Memory B cell (primary cell): ENCODE data around the gene BRMS1L.
"Not testable (repeated sequence)": the region's sequence is repeated elsewhere in the genome, so short reads cannot be mapped to it uniquely, and the experiment has no call there.

ENCODE experiments used
- ATAC-seq: fragments of 150-1000 bp; cut with Tn5 transposase; 2 replicates; pipeline ENCODE4 v1.10.0; 2021; ENCODE audit warnings: low read depth, mild to moderate bottlenecking, moderate library complexity
- DNase-seq, 2 donors: peaks; one replicate each; pipeline ENCODE4 v3.0.0; 2022; ENCODE audit warnings: low spot score in 2 of 2
- H3K27ac Mint-ChIP-seq: one replicate; pipeline ENCODE4 v1.8.0; 2022; ENCODE audit warnings: mild to moderate bottlenecking, moderate library complexity, mixed read lengths
- H3K27me3 Mint-ChIP-seq: one replicate; pipeline ENCODE4 v1.8.0; 2022; ENCODE audit warnings: mixed read lengths
- H3K36me3 Mint-ChIP-seq: one replicate; pipeline ENCODE4 v1.8.0; 2022; ENCODE audit warnings: mild to moderate bottlenecking, mixed read lengths
- H3K4me1 Mint-ChIP-seq: one replicate; pipeline ENCODE4 v1.8.0; 2022; ENCODE audit warnings: mixed read lengths
- H3K4me3 Mint-ChIP-seq: one replicate; pipeline ENCODE4 v1.8.0; 2022; ENCODE audit warnings: mild to moderate bottlenecking, moderate library complexity, mixed read lengths
- H3K9me3 Mint-ChIP-seq: one replicate; pipeline ENCODE4 v1.8.0; 2022; ENCODE audit warnings: mixed read lengths

Gene BRMS1L

DNA sequence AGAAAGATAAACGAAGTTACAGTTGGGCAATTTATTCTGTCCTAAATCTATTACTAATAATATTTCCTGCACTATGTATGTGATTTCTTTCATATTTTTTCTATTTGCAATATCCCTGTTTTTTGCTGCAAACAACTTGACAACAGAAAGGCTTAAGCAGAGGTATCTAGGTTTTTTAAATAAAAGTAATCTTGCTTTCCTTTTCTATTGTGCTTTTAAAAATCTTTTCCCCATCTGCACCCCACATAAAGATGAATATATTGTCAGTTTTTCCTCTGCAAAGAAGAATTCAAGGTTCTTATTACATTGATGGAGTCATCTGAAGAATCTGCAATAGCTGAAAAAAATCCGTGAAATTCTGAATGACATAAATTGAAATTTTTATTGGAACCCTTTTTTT is 16.5 kb upstream of the BRMS1L start:
- Mint-ChIP-seq H3K27me3 (no peaks in the 10 kb centered on the region), H3K4me1 (peaks cover 19% of the 10 kb centered on the region), H3K27ac (peak overlapping the region; percentile 92), H3K36me3 (peaks cover 1% of the 10 kb centered on the region), H3K4me3 (peak overlapping the region; percentile 98), H3K9me3 (no peaks in the 10 kb centered on the region)
- DNase-seq (no peak), ATAC-seq (no peak)

DNA sequence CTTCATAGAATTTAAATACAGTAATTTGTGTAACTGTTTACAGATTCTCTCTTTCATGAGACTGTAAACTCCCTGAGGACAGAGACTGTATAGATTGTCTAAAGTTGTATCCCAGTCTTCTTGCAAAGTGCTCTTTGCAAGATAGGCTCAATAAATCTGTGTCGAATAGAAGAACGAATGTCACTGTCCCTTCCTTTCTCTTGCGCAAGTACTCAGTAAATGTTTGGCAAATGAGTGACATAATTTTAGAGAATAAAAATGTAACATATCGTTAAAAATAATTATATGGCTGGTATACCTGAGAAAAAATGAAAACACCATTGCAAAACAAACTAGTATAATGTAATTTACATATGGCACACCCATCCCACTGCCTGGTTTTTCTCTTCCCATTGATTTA is 15.2 kb upstream of the BRMS1L start:
- Mint-ChIP-seq H3K4me3 (no peak overlapping the region), H3K27me3 (no peaks in the 10 kb centered on the region), H3K27ac (no peak overlapping the region), H3K36me3 (no peaks in the 10 kb centered on the region), H3K9me3 (no peaks in the 10 kb centered on the region), H3K4me1 (peaks cover 17% of the 10 kb centered on the region)
- DNase-seq = no peak
- ATAC-seq = no peak

DNA sequence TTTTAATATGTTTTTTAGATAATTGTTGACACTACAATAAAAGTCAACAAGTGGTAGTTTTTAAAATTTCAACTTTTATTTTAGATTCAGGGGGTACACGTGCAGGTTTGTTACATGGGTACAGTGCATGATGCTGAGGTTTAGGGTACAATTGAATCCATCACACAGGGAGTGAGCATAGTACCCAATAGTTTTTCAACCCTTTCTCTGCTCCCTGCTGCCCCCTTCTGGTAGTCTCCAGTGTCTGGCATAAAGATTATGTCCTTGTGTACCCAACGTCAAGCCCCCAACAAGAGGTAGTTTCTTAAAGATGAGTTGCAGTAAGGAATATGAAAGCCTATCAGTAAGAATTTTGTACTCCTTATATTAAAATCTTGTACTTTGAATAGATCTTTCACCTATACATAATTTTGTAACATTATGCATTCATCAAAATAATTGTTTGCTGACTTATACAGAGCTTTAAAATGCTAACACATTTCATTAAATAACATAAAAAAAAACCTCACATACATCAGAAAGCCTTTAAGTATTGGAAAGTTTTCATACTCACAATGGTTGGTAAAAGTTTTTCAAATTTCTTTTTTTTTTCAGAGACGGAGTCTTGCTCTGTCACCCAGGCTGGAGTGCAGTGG is 11.7 kb upstream of the BRMS1L start:
- ATAC-seq (peak; percentile 87), DNase-seq (peak; percentile 71 to 73)
- H3K4me3 Mint-ChIP-seq = no peak overlapping the region
- H3K27me3 Mint-ChIP-seq = no peaks in the 10 kb centered on the region
- no peaks in the 10 kb centered on the region for H3K9me3 Mint-ChIP-seq
- H3K4me1 Mint-ChIP-seq = no peaks in the 10 kb centered on the region
- H3K36me3 Mint-ChIP-seq = no peaks in the 10 kb centered on the region
- no peak overlapping the region for H3K27ac Mint-ChIP-seq

DNA sequence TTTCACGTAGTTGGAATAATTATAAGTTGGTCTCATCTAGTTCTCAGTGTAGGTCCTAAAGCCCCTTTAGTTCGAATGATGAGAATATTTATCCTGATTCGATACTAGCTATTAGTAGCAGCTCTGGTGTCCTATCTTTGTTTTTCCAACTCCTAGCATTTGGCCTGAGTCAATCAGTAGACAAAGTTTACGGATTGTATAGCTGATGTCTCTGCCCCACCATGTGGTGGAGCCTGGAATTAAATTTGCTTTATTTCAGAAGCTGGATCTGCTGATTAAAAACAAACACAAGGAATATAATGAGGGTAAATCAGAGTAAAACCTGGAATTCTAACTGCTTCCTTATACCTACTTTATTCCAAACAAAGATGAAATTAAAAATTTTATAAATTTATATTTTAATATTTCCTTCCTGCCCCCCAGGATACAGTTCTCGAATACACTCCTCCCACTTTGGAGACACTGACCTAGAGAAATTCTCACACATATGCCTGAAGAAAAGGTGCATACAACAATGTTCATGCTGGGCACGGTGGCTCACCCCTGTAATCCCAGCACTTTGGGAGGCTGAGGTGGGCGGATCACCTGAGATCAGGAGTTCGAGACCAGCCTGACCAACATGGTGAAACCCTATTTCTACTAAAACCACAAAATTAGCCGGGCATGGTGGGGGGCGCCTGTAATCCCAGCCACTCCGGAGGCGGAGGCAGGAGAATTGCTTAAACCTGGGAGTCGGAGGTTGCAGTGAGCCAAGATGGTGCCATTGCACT is 7.6 kb upstream of the BRMS1L start:
- H3K4me1 Mint-ChIP-seq = no peaks in the 10 kb centered on the region
- H3K4me3 Mint-ChIP-seq = no peak overlapping the region
- H3K27me3 Mint-ChIP-seq = no peaks in the 10 kb centered on the region
- no peak overlapping the region for H3K27ac Mint-ChIP-seq
- no peaks in the 10 kb centered on the region for H3K9me3 Mint-ChIP-seq
- DNase-seq = no peak
- peak; percentile 54 for ATAC-seq
- no peaks in the 10 kb centered on the region for H3K36me3 Mint-ChIP-seq

DNA sequence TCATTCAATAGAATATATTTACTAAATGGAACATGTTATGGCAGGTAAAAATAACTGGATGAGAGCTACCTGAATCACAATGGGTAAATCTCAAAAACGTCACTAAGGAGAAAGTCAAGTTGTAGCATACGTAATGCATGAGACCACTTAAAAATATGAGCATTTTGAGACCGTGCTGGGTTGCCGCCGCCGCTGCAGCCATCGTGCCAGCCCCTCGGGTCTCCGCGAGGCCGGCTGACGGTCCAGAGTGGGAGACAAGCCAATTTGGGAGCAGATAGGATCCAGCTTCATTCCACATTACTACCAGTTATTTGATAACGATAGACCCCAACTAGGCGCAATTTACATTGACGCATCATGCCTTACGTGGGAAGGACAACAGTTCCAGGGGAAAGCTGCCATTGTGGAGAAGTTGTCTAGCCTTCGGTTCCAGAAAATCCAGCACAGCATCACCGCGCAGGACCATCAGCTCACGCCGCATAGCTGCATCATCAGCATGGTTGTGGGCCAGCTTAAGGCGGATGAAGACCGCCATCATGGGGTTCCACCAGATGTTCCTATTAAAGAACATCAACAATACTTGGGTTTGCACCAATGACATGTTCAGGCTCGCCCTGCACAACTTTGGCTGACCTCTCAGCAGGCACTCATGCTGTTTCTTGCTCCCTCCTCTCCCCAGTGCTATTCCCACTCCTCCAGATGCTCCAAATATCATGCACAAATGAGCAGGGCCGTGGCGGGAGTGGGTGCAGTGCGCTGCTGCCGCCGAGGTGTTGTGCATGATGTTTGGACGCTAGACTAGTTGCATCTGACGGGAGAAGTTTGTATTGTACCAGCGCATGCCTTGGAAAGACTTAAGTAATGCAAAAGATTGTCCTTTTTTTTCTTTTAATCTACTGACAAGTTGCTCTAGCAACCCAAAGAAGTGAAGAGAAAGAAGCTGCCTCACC is 6.3 kb upstream of the BRMS1L start:
- Mint-ChIP-seq H3K27me3 (no peaks in the 10 kb centered on the region), H3K4me1 (no peaks in the 10 kb centered on the region)

DNA sequence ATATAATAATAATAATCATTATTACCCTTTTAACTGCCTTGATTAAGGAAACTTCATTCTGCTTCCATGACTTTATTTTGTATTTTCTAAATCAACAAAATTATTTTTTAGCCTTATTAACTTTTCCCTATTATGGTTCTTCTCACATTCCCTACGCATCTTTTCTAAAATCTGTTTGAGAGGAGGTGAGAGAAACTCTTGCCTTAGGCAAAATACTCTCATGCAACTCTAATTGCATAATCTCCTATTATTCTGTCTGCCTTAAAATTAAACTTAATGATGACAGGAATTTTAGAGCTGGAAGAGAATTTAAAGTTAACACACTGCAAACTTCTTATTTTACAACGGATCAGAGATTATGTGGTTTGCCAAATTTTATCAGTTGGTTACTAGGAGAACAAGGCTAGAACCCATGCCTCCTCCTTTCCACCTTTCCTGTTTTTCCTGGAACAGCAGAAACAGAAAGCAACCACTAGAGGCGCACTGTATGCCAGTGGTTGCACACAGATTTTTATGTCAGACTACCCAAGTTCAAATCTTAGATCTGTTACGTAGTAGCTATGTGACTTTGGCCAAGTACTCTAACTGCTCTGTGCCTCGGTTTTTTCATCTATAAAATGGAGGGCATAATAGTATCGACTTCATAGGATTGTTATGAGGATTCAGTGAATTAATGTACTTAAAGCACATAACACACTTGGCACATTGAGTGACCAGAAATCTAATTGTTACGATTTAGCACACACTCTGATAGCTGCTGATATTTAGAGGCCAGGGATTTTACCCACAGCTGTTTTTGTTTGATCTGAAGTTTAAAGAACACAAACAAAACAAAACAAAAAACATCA is 4.3 kb upstream of the BRMS1L start:
- Mint-ChIP-seq H3K27ac (no peak overlapping the region), H3K27me3 (no peaks in the 10 kb centered on the region), H3K4me3 (no peak overlapping the region), H3K9me3 (no peaks in the 10 kb centered on the region), H3K36me3 (no peaks in the 10 kb centered on the region), H3K4me1 (peaks cover 3% of the 10 kb centered on the region)
- DNase-seq = no peak
- no peak for ATAC-seq

More for the DNA sequence above, 6.3 kb upstream of the BRMS1L start:
- DNase-seq = no peak
- no peak for ATAC-seq
- Mint-ChIP-seq H3K9me3 (no peaks in the 10 kb centered on the region), H3K36me3 (no peaks in the 10 kb centered on the region), H3K27ac (no peak overlapping the region), H3K4me3 (no peak overlapping the region)

DNA sequence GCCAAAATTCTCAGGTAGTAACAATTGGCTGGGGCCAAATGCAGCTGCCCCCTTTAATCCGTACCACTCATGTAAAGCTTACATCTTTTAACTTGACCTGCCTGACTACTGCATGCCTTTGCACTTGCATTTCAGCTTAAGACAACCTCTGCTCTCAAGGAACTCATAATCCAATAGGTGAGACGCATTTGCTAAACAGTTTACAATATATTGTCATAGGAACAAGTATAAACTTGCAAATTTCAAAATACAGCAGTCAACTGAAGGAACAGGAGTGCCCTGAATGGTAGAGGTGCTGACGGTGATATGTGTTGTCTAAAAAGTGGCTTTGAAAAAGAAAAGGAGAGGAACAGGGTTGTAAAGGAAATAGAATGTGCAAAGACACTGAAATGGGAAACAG is 3.6 kb upstream of the BRMS1L start:
- Mint-ChIP-seq H3K9me3 (no peaks in the 10 kb centered on the region), H3K4me1 (peaks cover 9% of the 10 kb centered on the region), H3K27ac (no peak overlapping the region), H3K36me3 (no peaks in the 10 kb centered on the region), H3K27me3 (no peaks in the 10 kb centered on the region), H3K4me3 (no peak overlapping the region)
- DNase-seq (no peak), ATAC-seq (no peak)

DNA sequence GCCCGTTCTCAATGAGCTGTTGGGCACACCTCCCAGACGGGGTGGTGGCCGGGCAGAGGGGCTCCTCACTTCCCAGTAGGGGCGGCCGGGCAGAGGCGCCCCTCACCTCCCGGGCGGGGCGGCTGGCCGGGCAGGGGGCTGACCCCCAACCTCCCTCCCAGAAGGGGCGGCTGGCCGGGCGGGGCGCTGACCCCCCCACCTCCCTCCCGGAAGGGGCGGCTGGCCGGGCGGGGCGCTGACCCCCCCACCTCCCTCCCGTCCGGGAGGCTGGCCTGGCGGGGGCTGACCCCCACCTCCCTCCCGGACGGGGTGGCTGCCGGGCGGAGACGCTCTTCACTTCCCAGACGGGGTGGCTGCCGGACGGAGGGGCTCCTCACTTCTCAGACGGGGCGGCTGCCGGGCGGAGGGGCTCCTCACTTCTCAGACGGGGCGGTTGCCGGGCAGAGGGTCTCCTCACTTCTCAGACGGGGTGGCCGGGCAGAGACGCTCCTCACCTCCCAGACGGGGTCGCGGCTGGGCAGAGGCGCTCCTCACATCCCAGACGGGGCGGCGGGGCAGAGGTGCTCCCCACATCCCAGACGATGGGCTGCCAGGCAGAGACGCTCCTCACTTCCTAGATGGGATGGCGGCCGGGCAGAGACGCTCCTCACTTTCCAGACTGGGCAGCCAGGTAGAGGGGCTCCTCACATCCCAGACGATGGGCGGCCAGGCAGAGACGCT is 1.5 kb upstream of the BRMS1L start:
- H3K4me1 Mint-ChIP-seq = peaks cover 14% of the 10 kb centered on the region
- H3K27me3 Mint-ChIP-seq, ATAC-seq, H3K27ac Mint-ChIP-seq, DNase-seq, H3K36me3 Mint-ChIP-seq, H3K9me3 Mint-ChIP-seq: not testable (repeated sequence)
- peak overlapping the region; percentile 90 for H3K4me3 Mint-ChIP-seq

DNA sequence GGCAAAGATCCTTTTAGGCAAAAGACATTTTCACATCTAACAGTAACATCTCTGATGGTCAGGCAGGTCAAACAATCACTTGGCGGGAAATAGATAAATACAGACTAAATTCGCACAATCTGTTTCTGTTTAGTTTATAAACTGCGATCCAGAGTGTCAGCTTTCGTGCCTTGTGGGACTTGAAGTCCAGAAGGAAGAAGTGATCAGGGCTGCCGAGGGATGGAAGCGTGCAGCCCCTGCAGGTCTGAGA is 245 bp upstream of the BRMS1L start:
- H3K27ac Mint-ChIP-seq = peak overlapping the region; percentile 88
- DNase-seq = no peak
- H3K27me3 Mint-ChIP-seq = no peaks in the 10 kb centered on the region
- peaks cover 14% of the 10 kb centered on the region for H3K4me1 Mint-ChIP-seq
- peak overlapping the region; percentile 83 for H3K4me3 Mint-ChIP-seq
- no peak for ATAC-seq
- H3K36me3 Mint-ChIP-seq = no peaks in the 10 kb centered on the region
- H3K9me3 Mint-ChIP-seq = no peaks in the 10 kb centered on the region

DNA sequence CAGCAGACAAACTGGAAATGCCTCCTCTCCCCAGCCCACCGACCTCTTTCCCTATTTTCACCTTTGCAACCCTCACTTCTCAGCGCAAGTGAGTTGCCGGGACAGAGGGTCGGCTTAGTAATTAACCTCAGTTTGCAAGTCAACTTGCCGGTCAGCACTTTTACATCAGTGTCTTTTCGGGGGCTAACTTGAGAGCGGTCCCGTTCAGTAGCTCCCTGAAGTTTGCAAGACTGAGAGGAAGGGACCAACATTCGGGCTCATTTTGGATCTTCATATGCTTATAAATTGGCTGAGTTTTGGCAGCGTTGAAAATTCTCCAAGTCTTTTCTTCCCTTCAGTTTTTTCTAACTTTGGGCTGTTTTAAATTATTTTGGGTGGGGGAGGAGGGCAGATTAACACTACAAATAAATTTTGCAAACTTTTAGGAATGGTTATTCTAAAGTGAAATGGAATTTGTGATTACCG is 846 bp downstream of the BRMS1L start:
- ATAC-seq (no peak), DNase-seq (no peak)
- peak overlapping the region; percentile 88 for H3K27ac Mint-ChIP-seq
- peaks cover 14% of the 10 kb centered on the region for H3K4me1 Mint-ChIP-seq
- no peaks in the 10 kb centered on the region for H3K9me3 Mint-ChIP-seq
- H3K4me3 Mint-ChIP-seq = peak overlapping the region; percentile 83
- no peaks in the 10 kb centered on the region for H3K27me3 Mint-ChIP-seq
- peaks cover 2% of the 10 kb centered on the region for H3K36me3 Mint-ChIP-seq

DNA sequence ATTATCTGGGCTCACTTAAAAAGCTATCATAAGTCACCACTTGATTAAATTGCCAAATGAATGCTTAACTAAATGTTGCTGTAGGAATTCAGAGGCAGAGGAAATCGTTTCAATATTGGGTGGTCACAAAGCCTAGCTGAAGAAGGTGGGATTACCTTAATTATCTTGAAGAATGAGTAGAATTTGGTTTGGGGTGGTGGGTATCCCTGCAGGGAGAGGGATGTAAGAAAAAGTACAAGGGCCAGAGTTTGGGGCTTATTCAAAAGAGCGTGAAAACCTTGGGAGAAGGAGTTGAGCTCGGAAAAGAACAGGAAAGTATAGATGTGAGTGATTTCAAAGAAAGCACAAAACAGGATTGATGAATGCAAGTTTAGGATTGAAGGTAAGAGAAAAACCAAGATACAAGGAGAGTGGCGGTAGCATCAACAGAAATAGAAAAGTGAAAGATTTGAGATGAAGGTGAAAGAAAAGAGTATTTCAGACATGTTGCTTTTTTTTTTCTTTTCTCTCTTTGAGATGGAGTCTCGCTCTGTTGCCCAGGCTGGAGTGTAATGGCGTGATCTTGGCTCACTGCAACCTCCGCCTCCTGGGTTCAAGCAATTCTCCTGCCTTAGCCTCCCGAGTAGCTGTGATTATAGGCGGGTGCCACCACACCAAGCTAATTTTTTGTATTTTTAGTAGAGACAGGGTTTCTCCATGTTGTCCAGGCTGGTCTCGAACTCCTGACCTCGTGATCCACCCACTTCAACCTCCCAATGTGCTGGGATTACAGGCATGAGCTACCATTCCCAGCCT is 1.7 kb downstream of the BRMS1L start:
- no peaks in the 10 kb centered on the region for H3K27me3 Mint-ChIP-seq
- ATAC-seq = no peak
- H3K36me3 Mint-ChIP-seq = peaks cover 2% of the 10 kb centered on the region
- no peak for DNase-seq
- H3K4me1 Mint-ChIP-seq = peaks cover 14% of the 10 kb centered on the region
- no peaks in the 10 kb centered on the region for H3K9me3 Mint-ChIP-seq
- H3K4me3 Mint-ChIP-seq = peak overlapping the region; percentile 83
- no peak overlapping the region for H3K27ac Mint-ChIP-seq

DNA sequence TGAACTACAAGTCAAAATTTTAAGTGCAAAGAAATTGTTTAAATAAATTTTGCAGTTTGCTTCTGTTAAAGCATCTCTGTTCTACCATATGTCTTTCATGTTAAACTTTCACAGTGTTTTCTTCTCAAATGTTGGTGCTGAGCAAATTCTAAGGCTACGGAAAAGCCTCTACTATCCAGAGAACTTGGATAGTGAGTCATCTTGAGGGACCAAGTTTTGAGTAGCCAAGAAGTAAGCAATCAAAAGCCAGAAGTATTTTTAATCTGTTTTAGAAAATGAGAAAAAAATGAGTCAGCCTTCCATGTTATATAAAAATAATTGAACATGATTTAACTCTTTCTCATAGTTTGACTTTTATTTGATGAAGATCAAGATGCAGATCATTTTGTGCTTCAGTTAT is 3.3 kb downstream of the BRMS1L start:
- Mint-ChIP-seq H3K9me3 (no peaks in the 10 kb centered on the region), H3K4me1 (peaks cover 14% of the 10 kb centered on the region), H3K4me3 (no peak overlapping the region), H3K27ac (no peak overlapping the region), H3K27me3 (no peaks in the 10 kb centered on the region), H3K36me3 (peaks cover 2% of the 10 kb centered on the region)
- no peak for ATAC-seq
- no peak for DNase-seq
